GM19238 (cell line): ENCODE data around the gene ARRB1.
A peak's percentile ranks its signal among the peaks of the same experiment; 100 is the strongest.
"Not testable (repeated sequence)": the region's sequence is repeated elsewhere in the genome, so short reads cannot be mapped to it uniquely, and the experiment has no call there.

Experiments
- DNase-seq: peaks from one replicate; pipeline ENCODE4 v3.0.0; 2011; ENCODE audit warnings: low spot score; ENCODE audit not compliant: insufficient read length

Gene ARRB1

DNA sequence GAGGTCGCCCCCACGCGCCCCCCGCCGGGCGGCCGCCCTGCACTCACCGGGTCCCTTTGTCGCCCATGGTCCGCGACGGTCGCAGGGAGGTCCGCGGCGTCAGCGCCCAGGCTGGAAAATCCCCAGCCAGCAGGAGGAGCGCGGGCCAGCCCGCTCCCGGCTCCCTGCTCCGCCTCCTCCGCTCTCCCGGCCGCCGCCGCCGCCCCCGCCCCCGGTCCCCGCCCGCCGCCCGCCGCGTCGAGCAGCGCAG, at the start of gene ARRB1:
Gene ARRB1 (minus strand): TSS at position 121 of the 250 bp plus-strand sequence. CDS start 54 bp downstream, at position 67.
- no peak for DNase-seq

DNA sequence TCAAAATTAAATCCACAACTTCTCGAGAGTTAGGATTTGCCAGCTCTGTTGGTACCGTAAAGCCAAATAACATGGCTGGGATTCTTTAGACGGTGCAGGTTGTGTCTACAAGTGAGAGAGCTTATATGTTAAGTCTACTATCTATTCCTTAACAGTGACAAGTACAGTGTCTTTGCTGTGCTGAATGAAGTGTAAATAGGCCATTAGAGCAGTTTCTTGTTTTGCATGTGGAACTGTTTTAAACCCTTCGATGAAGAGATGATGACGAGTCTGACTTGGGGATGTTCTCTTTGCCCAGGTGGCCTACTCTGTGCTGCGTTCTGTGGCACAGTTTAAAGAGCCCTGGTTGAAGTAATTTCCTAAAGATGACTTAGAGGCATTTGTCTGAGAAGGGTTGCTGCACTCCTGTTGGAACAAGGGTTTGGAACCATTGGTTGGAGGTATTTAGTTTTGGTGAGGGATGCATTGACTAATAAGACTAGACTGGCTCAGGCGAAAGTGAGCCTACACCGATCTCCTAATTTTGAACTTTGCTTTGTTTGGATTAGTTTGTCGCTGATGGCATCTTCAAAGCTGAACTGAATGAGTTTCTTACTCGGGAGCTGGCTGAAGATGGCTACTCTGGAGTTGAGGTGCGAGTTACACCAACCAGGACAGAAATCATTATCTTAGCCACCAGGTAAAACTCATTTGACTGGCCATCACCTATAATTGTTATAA, 48.8 kb upstream of the ARRB1 start:
- no peak for DNase-seq

- DNase-seq = peak; percentile 91
Measured at GRCh38 chr11:75399344-75400145, 48.1 kb upstream of the ARRB1 start, which contains the start of gene RPS3. RPS3 (plus strand) TSS chr11:75399518; CDS start chr11:75399548, 30 bp downstream.

GRCh38 chr11:75398906-75399305, 47.4 kb upstream of the ARRB1 start:
- DNase-seq = no peak

DNA sequence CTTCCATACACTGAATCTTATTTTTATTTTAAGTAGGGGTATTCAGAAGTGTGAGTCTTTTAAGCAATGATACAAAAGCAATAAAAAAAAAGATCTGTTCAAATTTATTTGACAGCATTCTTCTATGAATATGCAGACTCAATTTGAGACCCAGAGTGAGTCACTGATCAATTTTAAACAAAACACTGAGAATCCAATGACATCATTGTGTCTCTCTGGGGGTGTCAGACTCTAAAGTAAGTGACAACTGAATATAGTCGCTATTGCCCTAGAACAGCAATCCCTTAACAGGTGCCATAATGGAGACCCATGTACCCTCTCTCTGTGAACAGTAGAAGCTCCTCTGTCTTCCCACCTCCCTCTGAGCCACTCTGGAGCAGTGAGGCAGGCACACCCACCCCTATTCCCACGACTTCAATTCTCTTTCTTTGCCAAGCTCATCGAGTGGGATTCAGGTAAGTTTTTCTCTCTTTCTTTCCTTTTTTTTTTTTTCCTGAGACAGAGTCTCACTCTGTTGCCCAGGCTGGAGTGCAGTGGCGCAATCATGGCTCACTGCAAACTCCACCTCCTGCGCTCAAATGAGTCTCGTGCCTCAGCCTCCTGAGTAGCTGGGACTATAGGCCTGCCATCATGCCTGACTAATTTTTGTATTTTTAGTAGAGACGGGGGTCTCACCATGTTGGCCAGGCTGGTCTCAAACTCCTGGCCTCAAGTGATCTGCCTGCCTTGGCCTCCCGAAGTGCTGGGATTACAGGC, 42.8 kb upstream of the ARRB1 start:
- DNase-seq = no peak

- DNase-seq = no peak
Measured at GRCh38 chr11:75389925-75390324, 38.5 kb upstream of the ARRB1 start.

DNA sequence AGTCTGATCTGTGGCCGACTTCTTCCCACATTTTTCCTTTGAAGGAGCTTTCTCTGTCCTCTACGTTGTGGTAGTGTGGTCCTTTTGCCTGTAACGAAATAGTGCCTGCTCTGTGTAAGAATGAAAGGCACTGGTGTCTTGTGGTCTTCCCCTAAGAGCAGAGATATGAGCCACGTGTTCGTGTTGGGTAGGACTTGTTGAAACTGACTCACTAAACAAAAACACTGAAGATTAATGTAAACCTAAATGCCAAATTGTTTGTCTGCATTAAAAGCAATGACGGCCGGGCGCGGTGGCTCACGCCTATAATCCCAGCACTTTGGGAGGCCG, 37.8 kb upstream of the ARRB1 start:
- DNase-seq = no peak

DNA sequence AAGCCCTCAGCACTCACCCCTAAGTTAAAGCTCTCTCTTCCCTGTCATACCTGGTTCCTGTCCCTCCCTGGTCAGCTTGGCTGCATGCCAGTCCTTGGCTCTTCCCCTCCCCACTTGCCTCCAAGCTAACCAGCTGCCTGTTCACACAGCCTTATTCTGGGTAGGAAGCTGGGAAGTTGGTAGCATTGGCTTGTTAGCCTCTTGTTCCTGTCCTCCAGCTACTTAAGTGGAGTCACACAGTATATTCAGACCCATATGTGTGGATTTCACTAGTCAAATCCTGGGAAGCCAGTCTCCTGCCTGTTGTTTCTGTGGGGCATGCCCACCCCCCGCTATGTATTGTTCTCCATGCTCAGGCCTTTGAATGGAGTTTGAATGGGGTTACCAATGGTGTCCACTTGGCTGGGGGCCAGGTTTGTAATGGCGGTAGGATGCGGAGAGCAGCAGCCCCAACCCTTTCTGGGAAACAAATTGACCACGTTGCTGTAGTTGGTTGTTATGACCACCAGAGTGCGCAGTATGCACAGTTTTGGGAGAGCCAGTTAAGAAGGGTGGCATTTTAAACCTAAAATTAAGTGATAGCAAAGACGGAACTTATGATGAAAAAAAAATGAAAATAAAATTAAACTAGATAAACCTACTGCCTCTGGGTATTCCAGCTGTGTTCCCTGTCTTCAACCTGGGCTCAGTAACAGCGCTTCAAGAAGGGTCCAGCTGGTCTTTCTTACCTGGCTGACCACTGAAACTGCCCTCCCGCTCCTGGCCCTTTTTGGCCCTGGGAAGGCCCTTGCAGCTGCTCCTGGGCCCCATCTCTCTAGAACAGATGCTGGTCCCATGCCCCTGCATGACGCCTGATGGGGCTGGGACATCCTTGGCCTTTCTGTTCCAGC, 37.2 kb upstream of the ARRB1 start:
- peak; percentile 42 for DNase-seq

DNA sequence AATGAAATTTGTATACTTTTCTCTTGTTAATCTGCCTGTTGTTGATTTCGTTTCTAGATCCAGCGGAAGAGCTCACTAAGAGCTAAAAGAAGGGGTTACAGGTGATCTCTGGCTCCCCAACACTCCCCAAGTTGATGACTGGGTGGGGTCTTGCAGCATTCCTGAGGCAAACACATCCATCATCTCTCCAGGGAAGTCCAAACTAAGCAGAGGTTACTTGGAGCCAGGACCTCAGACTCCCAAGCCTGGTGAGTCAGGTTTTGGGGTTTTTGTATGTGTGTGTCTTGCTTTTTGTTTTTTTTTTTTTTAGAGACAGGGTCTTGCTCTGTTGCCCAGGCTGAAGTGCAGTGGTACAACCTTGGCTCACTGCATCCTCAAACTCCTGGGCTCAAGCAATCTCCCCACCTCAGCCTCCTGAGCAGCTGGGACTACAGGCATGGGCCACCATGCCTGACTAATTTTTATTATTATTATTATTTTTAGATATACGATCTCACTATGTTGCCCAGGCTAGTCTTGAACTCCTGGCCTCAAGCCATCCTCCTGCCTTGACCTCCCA, 36.4 kb upstream of the ARRB1 start:
- DNase-seq = no peak

- no peak for DNase-seq
Measured at GRCh38 chr11:75386942-75387630, 35.6 kb upstream of the ARRB1 start.

GRCh38 chr11:75384438-75385080, 33.1 kb upstream of the ARRB1 start:
- DNase-seq = peak; percentile 73

DNA sequence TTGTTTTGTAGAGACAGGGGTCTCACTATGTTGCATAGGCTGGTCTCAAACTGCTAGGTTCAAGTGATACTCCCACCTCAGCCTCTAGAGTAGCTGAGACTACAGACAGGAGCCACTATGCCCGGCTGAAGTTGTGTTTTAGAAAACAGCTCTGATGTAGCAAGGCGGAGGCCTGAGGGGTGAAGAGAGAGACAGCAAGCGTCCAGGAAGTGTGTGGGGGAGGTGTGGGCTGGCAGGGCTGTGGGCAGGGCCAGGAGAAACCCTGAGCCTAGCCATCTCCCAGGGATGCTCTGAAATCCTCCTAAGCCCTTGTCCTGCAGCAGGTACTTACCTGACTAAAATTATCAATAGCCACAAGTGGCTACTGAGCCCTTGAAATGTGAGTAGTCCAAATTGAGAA, 31.8 kb upstream of the ARRB1 start:
- DNase-seq = no peak

GRCh38 chr11:75380716-75381420, 29.4 kb upstream of the ARRB1 start:
- no peak for DNase-seq

DNA sequence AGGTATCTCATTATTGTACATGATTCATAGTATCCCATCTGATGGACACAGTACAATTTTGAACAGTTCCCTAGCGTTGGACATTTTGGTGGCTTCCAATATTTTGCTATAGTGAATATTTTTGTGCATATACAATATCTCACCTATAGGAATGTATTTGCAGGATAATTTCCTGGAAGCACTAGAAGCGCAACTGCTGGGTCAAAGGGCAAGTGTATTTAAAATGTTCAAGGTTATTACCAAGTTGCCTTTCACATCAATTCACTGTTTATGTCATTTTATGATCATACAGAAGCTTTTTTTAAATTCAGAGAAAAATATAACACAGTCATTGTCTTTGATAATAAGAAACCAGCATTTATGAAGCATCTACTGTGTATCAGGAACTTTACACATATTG, 28.8 kb upstream of the ARRB1 start:
- DNase-seq = no peak

DNA sequence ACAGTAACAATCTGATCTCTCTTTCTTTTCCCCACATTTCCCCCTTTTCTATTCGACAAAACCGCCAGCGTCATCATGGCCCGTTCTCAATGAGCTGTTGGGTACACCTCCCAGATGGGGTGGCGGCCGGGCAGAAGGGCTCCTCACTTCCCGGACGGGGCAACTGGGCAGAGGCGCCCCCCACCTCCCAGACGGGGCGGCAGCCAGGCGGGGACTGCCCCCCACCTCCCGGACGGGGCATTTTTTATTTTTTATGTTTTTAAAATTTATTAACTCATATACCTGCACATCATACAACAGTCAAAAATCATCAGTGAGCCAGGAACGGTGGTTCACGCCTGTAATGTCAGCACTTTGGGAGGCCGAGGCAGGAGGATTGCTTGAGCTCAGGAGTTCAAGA, 27.3 kb upstream of the ARRB1 start:
- DNase-seq = not testable (repeated sequence)

DNA sequence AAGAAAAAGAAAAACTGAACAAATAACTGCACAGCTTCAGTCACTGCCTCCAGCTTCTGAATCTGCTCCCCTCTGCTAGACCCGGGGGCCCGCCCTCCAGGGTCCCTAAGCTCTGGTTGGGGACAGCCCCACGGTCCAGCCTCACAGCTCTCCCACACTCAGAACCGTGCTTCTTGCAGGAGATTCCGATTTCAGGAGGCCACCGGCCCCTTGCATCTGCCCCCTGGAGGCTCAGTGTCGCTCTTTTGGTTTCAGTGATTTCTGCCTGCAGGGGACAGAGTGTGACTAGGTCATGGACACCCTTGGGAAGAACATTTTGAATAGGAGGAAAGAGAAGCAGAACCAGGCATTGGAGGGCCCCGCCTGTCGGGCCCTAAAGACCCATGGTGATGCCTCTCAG, 24.7 kb upstream of the ARRB1 start:
- DNase-seq = no peak

DNA sequence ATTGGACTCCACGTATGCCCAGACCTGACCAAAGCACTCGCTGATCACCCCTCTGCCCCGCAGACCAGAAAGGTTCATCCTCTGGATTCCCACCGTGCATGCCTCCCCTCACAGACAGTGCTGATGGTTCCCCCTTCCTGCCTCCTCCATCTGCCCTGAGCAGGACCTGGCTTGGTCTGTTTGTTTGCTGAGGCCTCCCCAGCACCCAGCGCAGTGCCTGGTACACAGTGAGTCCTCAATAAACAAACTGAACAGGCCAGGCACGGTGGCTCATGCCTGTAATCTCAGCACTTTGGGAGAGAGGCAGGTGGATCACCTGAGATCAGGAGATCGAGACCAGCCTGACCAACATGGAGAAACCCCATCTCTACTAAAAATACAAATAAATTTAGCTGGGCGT, 24.2 kb upstream of the ARRB1 start:
- no peak for DNase-seq

- no peak for DNase-seq
Measured at GRCh38 chr11:75374646-75375045, 23.2 kb upstream of the ARRB1 start.

- no peak for DNase-seq
Measured at GRCh38 chr11:75373201-75373600, 21.7 kb upstream of the ARRB1 start.
